DLD1 (cell line): ENCODE results near the gene KLHL5.
"Not testable (repeated sequence)": the region's sequence is repeated elsewhere in the genome, so short reads cannot be mapped to it uniquely, and the experiment has no call there.

Source experiments
- in situ Hi-C: cut with HindIII; loops from 2 replicates; pipeline ENCODE4 v1.10.0; 2017; ENCODE audit warnings: low sequenced_read_pairs

Gene KLHL5, protein sequence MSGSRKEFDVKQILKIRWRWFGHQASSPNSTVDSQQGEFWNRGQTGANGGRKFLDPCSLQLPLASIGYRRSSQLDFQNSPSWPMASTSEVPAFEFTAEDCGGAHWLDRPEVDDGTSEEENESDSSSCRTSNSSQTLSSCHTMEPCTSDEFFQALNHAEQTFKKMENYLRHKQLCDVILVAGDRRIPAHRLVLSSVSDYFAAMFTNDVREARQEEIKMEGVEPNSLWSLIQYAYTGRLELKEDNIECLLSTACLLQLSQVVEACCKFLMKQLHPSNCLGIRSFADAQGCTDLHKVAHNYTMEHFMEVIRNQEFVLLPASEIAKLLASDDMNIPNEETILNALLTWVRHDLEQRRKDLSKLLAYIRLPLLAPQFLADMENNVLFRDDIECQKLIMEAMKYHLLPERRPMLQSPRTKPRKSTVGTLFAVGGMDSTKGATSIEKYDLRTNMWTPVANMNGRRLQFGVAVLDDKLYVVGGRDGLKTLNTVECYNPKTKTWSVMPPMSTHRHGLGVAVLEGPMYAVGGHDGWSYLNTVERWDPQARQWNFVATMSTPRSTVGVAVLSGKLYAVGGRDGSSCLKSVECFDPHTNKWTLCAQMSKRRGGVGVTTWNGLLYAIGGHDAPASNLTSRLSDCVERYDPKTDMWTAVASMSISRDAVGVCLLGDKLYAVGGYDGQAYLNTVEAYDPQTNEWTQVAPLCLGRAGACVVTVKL

DNA sequence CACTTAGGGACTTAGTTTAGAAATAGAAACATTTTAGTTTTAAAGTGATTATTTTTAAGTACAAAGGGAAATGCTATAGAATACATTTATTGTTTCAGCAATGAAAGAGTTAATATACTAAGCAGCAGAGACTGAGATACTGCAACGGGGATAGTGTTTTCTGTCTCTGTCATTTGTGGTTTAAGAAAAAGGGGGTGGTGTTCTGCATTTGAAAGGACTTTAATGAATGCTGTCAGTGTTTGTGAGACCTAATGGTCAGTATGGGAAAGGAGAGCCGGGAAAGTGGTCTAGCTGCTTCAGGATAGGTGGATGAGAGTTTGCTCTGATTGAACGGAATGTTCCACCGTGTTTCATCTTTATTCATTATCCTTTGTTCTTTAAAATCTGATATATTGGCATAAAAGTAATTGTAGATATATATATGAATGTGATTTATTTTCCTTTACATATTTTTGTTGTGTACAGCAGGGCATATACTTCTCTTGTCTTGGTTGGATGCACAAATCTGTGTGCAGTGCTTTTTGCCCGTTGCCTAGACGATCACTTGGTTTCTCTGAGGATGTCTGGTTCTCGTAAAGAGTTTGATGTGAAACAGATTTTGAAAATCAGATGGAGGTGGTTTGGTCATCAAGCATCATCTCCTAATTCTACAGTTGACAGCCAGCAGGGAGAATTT is at the start of gene KLHL5:
TSS of gene KLHL5 (plus strand) at position 139 of the 676 bp plus-strand sequence. CDS start at position 560, 421 bp downstream.
- in situ Hi-C loops: no loop called here

DNA sequence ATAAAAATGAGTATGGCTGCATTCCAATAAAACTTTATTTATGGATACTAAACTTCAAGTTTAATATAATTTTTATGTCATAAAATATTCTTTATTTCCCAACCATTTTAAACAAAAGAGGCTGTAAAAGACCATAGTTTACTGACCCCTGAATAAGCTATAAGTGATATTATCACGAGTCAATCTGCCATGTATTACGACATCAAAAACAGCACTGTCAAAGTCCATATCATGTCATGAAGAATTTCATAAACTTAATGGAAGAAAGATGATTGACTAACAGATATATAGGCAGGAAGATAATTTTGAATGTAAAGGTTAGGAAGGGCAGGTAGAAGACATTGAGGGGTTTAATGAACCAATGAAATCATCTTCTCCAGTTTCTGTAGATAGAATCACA is 48.0 kb upstream of the KLHL5 start:
- in situ Hi-C loops: no loop called here

DNA sequence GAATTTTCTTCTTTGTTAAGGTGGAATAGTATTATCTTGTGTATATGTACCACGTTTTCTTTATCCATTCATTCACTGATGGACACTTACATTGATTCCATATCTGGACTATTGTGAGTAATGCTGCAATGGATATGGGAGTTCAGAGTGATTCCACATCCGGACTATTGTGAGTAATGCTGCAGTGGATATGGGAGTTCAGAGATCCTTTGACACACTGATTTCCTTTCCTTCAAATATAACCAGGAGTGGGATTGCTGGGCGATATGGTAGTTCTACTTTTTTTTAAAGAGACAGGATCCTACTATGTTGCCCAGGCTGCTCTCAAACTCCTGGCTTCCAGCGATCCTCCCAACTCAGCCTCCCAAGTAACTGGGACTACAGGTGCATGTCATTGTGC is 41.9 kb upstream of the KLHL5 start:
- in situ Hi-C loops: no loop called here

DNA sequence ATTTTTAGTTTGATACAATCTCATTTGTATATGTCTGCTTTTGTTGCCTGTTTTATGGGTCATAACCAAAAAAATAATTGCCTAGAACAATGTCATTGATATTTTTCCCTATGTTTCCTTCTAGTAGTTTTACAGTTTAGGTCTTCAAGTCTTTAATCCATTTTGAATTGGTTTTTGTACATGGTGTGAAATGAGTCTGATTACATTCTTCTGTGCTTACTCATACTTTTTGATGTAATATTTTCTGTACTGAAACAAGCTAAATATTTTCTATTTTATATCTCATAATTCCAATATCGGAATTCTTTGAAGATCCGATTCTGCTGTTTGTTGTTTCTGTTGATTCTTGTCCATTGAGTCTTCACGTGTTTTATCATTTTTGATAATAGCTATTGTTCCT is 40.4 kb upstream of the KLHL5 start:
- in situ Hi-C loops: no loop called here

DNA sequence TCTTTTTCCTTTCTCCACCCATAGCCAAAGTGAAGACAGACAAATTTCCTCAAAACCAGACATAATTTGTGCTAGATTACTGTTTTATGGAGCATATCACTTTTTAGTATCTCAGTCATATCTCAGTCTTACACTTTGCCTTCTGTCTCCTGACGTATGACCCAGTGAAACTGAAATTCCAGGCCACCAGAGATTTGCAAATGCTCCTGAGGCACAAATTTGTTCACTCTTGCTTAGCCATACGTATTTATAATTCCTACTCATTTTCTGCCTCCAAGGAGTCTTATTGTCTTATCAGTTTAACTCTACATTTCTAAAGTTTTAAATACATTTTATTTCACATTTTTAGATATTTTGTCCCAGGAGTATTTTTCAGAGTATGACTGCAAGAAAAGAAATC is 39.8 kb upstream of the KLHL5 start:
- in situ Hi-C loops: no loop called here

DNA sequence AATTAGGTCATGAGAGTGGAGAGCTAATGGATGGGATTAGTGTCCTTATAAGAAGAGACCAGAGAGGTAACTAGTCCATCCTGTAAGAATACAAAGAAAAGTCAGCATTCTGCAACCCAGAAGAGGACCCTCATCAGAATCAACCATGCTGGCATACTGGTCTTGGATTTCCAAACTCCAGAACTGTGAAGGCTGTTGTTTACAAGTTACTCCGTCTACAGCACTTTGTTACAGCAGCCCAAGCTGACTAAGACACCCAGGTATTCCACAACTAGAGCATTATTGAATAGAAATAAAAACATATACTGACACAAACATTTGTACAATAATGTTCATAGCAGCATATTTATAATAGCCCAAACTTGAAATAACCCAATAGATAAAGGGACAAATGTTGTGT is 39.0 kb upstream of the KLHL5 start:
- in situ Hi-C loops: no loop called here

DNA sequence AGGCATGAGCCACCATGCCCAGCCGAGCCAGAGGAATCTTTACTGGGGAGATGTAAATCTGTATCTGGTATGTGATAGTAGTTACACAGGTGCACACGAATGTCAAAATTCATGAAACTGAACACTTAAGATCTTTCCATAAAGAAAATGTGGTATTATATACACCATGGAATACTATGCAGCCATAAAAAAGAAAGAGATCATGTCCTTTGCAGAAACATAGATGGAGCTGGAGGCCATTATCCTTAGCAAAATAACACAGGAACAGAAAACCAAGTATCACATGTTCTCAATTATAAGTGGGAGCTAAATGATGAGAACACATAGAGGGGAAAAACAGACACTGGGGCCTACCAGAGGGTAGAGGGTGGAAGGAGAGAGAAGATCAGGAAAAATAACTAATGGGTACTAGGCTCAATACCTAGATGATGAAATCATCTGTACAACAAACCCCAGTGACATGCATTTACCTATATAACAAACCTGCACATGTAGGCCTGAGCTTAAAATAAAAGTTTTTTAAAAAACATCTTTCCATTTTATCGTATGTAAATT is 37.6 kb upstream of the KLHL5 start:
- in situ Hi-C loops: no loop called here

DNA sequence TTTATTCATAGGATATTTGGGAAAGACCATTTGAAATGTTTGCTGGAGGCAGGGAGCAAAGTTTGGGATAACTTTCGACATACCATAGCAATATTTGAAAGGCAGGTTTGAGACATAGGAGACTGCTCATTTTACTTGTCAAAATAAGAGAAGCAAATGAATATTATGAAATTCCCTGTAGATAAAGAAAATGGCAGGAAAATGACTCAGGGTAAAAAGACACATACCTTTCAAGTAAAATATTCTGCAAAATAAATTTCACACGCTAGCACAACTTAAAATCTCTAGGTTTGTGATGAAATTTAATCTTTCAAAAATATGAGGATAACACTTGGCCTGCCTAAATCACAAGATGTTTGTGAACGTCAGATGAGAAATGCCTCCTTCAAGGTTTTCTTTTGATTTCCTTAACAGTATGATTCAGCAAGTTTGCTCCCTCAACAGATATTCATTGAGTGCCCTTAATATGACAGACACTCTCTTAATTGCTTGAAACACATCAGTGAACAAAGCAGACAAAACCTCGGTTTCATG is 36.4 kb upstream of the KLHL5 start:
- in situ Hi-C loops: no loop called here

DNA sequence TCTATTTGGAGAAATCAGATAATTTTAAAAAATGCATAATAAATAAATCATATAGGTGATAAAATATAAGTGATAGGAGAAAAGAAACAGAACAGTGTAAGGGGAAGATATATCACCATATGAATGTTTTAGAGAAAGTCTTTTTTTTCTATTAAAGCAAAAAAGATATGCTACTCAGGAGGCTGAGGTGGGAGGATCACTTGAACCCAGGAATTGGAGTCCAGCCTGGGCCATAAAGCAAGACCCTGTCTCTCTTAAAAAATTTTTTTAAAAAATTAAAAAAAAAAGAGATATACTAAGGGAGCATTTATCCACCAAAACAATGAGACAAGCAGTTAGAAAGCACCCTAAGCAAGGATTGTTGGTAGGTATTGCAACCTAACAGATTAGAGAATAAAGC is 35.9 kb upstream of the KLHL5 start:
- in situ Hi-C loops: no loop called here

DNA sequence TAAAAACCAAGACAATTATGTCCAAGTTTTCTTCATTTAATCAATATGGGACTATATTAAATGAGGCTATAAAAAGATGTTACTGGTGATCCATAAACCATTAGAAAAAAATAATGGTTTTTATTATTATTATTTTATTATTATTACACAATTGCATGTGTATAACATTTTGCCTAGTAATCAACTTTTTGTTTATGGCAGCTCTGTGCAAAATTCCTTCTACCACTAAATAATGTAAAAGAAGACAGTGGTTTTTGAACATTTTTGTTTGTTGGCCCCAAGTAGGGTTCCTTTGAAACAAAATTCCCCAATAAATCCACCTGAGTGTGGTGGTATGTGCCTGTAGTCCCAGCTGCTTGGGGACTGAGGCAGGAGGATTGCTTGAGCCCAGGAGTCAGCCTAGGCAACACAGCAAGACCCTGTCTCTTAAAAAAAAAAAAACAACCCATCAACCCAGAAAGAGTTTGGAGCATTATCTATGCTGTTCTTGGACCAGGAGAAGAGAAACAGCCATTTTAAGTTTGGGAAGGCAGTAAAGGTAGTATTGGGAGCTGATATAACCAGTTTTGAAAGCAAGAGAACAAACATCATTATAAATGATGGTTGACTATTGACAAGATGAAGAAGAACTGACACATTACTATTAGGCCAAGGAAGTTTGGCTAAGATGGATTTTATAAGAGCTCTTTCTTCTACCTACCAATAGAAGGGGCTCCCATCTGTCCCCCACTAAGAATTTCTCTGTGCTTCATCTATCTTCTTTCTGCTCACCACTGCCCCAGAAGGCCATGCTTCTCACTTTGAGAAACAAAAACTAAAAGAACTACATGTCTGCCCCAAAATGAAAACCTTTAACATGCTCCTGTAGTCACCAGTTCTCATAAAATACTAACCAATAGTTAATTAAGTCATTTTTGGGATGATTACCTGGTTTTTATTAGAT is 32.0 kb upstream of the KLHL5 start:
- in situ Hi-C loops: no loop called here

DNA sequence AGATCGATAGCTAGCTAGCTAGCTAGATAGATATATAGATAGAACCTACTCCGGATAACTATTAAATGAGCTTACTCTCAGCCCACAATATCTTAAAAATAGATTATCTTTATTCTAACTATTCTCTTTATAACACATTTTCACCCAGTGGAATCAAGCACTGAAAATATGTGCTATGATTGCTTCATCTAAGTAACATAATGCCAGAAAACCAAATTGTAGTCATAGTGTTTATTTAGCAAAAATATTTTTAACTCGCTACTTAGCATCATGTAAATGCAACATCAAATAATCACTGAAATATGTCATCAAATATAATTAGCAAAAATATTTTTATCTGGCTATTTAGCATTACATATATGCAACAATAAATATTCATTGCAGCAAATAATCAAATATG is 31.3 kb upstream of the KLHL5 start:
- in situ Hi-C loops: no loop called here

DNA sequence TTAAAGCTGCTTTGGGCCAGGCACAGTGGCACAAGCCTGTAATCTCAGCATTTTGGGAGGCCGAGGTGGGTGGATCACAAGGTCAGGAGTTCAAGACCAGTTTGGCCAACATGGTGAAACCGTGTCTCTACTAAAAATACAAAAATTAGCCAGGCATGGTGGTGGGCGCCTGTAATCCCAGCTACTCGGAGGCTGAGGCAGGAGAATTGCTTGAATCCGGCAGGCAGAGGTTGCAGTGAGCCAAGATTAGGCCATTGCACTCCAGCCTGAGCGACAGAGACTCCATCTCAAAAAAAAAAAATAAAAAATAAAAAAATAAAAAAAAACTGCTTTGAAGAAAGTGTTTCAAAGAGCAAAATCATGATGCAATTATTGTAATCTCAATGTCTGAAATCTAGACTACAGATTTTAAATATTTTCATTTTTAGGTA is 30.4 kb upstream of the KLHL5 start:
- in situ Hi-C loops: not testable (repeated sequence)

DNA sequence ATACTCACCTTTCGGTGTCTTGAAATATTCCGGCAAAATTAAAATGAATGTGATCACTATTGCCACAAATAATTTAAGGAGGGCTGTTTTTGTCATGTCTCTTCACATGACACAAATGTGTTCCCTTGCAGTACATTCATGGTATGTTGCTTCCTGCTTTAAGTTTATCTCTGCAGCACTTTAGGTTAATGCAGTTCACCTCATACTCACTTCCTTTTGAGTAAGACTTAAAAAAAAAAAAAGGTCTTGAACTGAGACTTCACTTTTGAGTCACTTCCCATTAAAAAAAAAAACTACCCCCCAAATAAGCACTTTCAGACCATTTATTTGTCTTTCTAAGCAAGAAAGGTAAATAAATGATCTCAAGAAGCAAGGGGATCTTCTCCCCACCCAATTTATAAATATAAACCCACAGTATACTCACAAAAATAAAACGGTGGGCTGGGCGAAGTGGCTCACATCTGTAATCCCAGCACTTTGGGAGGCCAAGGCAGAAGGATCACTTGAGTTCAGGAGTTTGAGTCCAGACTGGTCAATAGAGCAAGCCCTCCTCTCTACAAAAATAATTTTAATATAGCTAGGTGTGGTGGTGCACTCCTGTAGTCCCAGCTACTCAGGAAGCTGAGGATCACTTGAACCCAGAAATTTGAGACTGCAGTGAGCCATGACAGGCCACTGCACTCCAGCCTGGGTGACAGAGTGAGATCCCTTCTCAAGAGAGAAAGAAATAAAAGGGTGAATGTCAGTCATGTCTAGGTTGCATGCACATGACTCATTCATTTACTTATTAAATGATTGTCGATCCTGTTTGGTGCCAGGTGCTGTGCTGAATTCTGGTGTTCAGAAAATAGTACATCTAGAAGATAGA is 29.6 kb upstream of the KLHL5 start, which contains the start of gene TMEM156:
TSS of gene TMEM156 (minus strand) at position 192 of the 868 bp plus-strand sequence. CDS start at position 96, 96 bp downstream.
- in situ Hi-C loops: no loop called here

DNA sequence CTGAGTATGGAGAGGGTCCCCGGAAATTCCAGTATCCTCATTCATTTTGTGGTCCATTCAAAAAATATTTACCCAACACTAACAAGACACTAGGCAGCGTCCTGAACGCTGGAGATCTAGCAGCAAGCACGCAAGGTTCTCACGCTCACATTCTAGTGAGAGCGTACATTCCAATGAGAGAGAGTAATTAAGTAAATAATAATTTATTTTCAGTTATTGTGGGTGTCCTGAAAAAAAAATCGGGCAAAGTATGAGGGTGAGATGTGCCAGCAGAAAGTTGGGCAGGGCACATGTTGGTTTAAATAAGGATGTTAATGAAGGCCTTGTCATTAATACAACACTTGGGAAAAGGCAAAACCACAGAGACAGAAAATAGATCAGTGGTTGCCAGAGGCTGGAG is 25.9 kb upstream of the KLHL5 start:
- in situ Hi-C loops: no loop called here

DNA sequence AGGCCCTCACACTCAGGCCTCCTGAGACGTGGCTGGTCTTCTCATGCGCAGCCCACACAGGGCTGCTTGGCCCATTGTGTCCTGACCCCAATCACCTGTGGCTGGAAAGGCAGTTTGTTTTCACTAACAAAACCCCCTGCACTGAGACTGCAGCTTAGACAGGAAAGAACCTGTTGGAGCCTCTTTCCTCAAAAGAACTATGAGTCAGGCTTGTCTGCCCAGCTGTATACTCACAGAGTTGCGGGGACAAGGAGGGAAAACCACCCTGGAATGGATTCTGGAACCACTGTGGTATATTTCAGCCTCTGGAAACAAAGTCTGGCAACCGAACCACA is 24.6 kb upstream of the KLHL5 start:
- in situ Hi-C loops: no loop called here

DNA sequence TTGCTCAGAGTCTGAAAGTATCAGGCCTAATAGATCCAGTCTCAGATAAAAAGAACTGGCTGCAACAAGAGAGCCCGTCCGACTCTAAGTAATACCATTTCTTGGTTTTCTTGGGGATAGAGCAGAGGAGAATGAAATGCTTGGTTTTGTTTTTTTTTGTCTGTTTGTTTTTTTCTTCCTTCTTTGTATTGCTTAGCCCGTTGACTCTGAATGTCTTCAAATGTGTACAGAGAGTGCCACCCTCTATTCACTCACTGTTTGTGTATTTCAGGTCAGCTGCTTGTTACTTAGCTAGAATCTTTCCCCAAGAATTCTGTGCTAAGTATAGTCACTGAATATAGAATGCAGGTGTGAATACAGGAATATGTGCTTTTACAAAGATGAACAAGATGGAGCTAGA is 24.1 kb upstream of the KLHL5 start:
- in situ Hi-C loops: no loop called here

DNA sequence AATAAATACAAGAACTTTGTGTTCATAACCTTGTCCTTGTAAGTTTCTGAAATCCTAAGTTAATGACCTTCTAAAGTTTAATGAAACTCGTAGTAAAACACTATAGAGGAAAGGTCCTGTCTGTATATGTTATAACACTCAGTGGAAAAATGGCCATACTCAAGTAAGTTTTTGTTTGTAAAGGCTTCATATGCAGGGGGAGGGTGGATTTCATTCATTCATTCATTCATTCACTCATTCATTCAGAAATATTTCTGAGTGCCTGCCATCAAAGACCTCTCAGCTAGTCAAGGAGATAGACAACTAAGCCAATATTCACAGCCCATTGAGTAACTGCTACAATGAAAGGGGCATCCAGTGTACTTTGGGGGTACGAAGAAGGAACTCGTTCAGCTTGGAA is 22.9 kb upstream of the KLHL5 start:
- in situ Hi-C loops: no loop called here

DNA sequence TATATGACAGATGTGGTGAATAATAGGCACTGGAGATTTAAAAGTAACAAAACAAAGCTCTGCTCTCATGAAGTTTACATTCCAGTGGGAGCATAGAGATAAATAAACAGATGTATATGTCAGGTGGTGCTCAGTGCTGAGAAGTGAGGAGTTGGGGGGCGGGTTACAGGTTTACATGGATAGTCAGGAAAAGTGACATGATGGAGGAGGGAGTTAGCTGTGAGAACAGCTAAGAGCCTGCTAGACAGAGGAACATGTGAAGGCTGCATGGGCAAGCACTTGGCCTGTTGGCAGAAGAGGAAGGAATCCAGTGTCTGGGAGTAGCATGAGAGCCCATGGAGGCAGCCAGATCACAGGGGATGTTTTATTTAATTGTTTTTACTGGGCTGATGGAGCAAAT is 19.7 kb upstream of the KLHL5 start:
- in situ Hi-C loops: no loop called here
